Endothelial cell of umbilical vein (primary cell): ENCODE measurements around the gene FUT2. TPM values are rescaled to one million over a fixed set of nuclear protein-coding genes. Genes with fewer than 3 reads are reported as not detected.

ENCODE experiments used
- BruUV-seq: library from RNA; stranded (reverse); fragments of 400-500 nt; replicated peaks from 2 replicates; lab custom pipeline; 2021; lab: Mats Ljungman, UMichigan
- CTCF ChIA-PET: fragments of 300-600, 350-600 bp; sonication (Branson Sonifier 250); formaldehyde crosslinking; loops from one replicate; lab custom pipeline; 2021; ENCODE audit warnings: antibody characterized with exemption, inconsistent platforms; lab: Charles Lee
- POLR2A ChIA-PET: fragments of 300-600, 350-600 bp; sonication (Branson Sonifier 250); formaldehyde crosslinking; loops from one replicate; lab custom pipeline; 2021; ENCODE audit warnings: antibody characterized with exemption, inconsistent platforms; lab: Charles Lee
- DNase-seq: peaks from one replicate; pipeline ENCODE4 v3.0.0-alpha.2; 2011; ENCODE audit warnings: low read depth, low spot score
- FAIRE-seq: peaks from 2 replicates; lab custom pipeline; 2011; peaks lifted over from hg19 to GRCh38; lab: Jason Lieb, UNC
- H2AFZ ChIP-seq: 2 replicates; pipeline ENCODE4 v1.6.0; 2012; ENCODE audit warnings: low read depth, low read length, control low read depth, inconsistent platforms
- H3K27ac ChIP-seq: 2 replicates; pipeline ENCODE4 v1.5.1; 2011; ENCODE audit warnings: low read depth, mild to moderate bottlenecking, control low read depth, low read length, moderate library complexity; ENCODE audit not compliant: insufficient read depth
- H3K27me3 ChIP-seq, 2 experiments: 2 replicates each; pipeline versions ENCODE4 v1.6.0 to v1.6.1; 2011; ENCODE audit warnings: low read length in 2 of 2, mixed read lengths in 1 of 2; ENCODE audit not compliant: control insufficient read depth in 2 of 2, insufficient read depth in 2 of 2
- H3K36me3 ChIP-seq, 2 experiments: 2 replicates in 1 of 2; 3 replicates in 1 of 2; pipeline ENCODE4 v1.5.1; 2011; ENCODE audit warnings: low read length in 2 of 2, mild to moderate bottlenecking in 1 of 2, moderate library complexity in 1 of 2; ENCODE audit not compliant: control insufficient read depth in 2 of 2, insufficient read depth in 2 of 2; ENCODE audit errors: extremely low read depth in 1 of 2
- H3K4me1 ChIP-seq: 3 replicates; pipeline ENCODE4 v1.5.1; 2011; ENCODE audit warnings: mild to moderate bottlenecking, low read length; ENCODE audit not compliant: control insufficient read depth, insufficient read depth; ENCODE audit errors: extremely low read depth
- H3K4me2 ChIP-seq: 2 replicates; pipeline ENCODE4 v1.6.1; 2011; ENCODE audit warnings: low read length, control low read depth, mixed read lengths; ENCODE audit not compliant: insufficient read depth
- H3K4me3 ChIP-seq, 3 experiments: fragments of 200-600 bp in 1 of 3; sonication (generic), shearing (Covaris generic) in 1 of 3; replicated peaks in 1 of 3; 2 replicates each; pipeline ENCODE4 v1.5.1; 2011 to 2016; ENCODE audit warnings: control low read depth in 3 of 3, low read length in 3 of 3, mild to moderate bottlenecking in 2 of 3, inconsistent platforms in 1 of 3, low read depth in 1 of 3, moderate library complexity in 1 of 3; ENCODE audit not compliant: insufficient read depth in 1 of 3
- H3K79me2 ChIP-seq: 2 replicates; pipeline ENCODE4 v1.6.0; 2012; ENCODE audit warnings: low read length, inconsistent platforms; ENCODE audit not compliant: control insufficient read depth, insufficient read depth
- H3K9ac ChIP-seq: replicated peaks from 2 replicates; pipeline ENCODE3; 2011; ENCODE audit warnings: low read length, control low read depth; ENCODE audit not compliant: insufficient read depth; ENCODE audit errors: extremely low read depth
- H3K9me1 ChIP-seq: replicated peaks from 3 replicates; pipeline ENCODE4 v1.6.0; 2011; ENCODE audit warnings: mild to moderate bottlenecking, low read length; ENCODE audit not compliant: control insufficient read depth, insufficient read depth; ENCODE audit errors: extremely low read depth
- H3K9me3 ChIP-seq: replicated peaks from 2 replicates; pipeline ENCODE4 v1.5.1; 2012; ENCODE audit warnings: low read length, inconsistent platforms; ENCODE audit not compliant: control insufficient read depth, insufficient read depth
- H4K20me1 ChIP-seq: replicated peaks from 2 replicates; pipeline ENCODE3; 2011; ENCODE audit warnings: mild to moderate bottlenecking, low read length; ENCODE audit not compliant: control insufficient read depth, insufficient read depth; ENCODE audit errors: extremely low read depth
- CTCF ChIP-seq, 2 donors: IDR thresholded peaks; 1 replicate in 1 of 2; 2 replicates in 1 of 2; pipeline ENCODE4 v1.5.1; 2011; ENCODE audit warnings: low read length in 2 of 2, mild to moderate bottlenecking in 2 of 2, moderate library complexity in 2 of 2, control low read depth in 1 of 2, inconsistent platforms in 1 of 2, low read depth in 1 of 2; ENCODE audit not compliant: insufficient read depth in 1 of 2; ENCODE audit errors: extremely low read depth in 1 of 2
- EZH2 ChIP-seq: IDR thresholded peaks from 2 replicates; pipeline ENCODE4 v1.6.1; 2012; ENCODE audit warnings: borderline replicate concordance, low read depth, mild to moderate bottlenecking, moderate library complexity, low read length, inconsistent platforms; ENCODE audit not compliant: severe bottlenecking
- FOS ChIP-seq: IDR thresholded peaks from 2 replicates; pipeline ENCODE4 v1.6.1; 2011; ENCODE audit warnings: mild to moderate bottlenecking, low read length, moderate library complexity, borderline replicate concordance; ENCODE audit not compliant: insufficient read depth
- GATA2 ChIP-seq: IDR thresholded peaks from 2 replicates; pipeline ENCODE4 v1.7.0; 2011; ENCODE audit warnings: low read depth, mild to moderate bottlenecking, moderate library complexity, mixed read lengths, low read length; ENCODE audit not compliant: insufficient read length, insufficient read depth
- JUN ChIP-seq: IDR thresholded peaks from 2 replicates; pipeline ENCODE4 v1.6.1; 2011; ENCODE audit warnings: borderline replicate concordance, low read depth; ENCODE audit not compliant: insufficient read length, insufficient read depth
- MAX ChIP-seq: IDR thresholded peaks from 2 replicates; pipeline ENCODE4 v1.6.1; 2011; ENCODE audit not compliant: insufficient read depth, insufficient read length
- MYC ChIP-seq: IDR thresholded peaks from one replicate; pipeline ENCODE4 v1.6.1; 2011; ENCODE audit warnings: mild to moderate bottlenecking, low read depth, low read length
- POLR2A ChIP-seq: IDR thresholded peaks from 2 replicates; pipeline ENCODE4 v1.6.1; 2012; ENCODE audit warnings: low read depth, mild to moderate bottlenecking, control low read depth, low read length
- POLR2AphosphoS5 ChIP-seq: IDR thresholded peaks from 2 replicates; pipeline ENCODE4 v1.6.1; 2012; ENCODE audit warnings: low read depth, mild to moderate bottlenecking, control low read depth, low read length, moderate library complexity; ENCODE audit not compliant: insufficient read depth
- dilution Hi-C: fragments of 300-500 bp; cut with MboI; formaldehyde crosslinking; loops from one replicate; pipeline ENCODE4 v1.15.0; 2019; ENCODE audit warnings: low sequenced_read_pairs; ENCODE audit not compliant: extremely low pct_ligation_motif_present
- intact Hi-C: fragments of 100-400 bp; cut with micrococcal nuclease; formaldehyde crosslinking; loops from one replicate; pipeline ENCODE4 v1.10.0; 2022
- polyA plus RNA-seq, 4 experiments: library from polyadenylated mRNA; depleted of rRNA in 3 of 4; stranded (reverse) in 3 of 4; unstranded in 1 of 4; fragments of >200 nt; gene quantifications; 2 replicates each; pipeline versions ENCODE4 v1.2.1 to v1.2.3, GENCODE V29; 2011 to 2012; ENCODE audit warnings: missing spikeins in 1 of 4
- total RNA-seq: library from RNA; stranded (reverse); gene quantifications from 2 replicates; pipeline ENCODE4 v1.2.3, GENCODE V29; 2021

Gene FUT2
- total and polyA plus RNA-seq, 2 donors (not counting 3 experiments of a cell fraction or from before 2014, with no cell fraction given): not detected

GRCh38 chr19:48745208-48745995 lies 49.6 kb downstream of the FUT2 start:
- H3K9me1 ChIP-seq: no peaks in the 10 kb centered on the region
- DNase-seq (peak; percentile 56), FAIRE-seq (peak; percentile 93)
- H3K4me1 ChIP-seq: peaks cover 14% of the 10 kb centered on the region
- peaks cover 0 to 3% of the 10 kb centered on the region in 2 experiments for H3K36me3 ChIP-seq
- no peak overlapping the region for H2AFZ ChIP-seq
- TF ChIP-seq GATA2: no peak
- H3K27ac ChIP-seq: no peak overlapping the region
- H3K9ac ChIP-seq: no peak overlapping the region
- no peak overlapping the region for H3K4me2 ChIP-seq
- H3K4me3 ChIP-seq: no peak overlapping the region
- dilution Hi-C loops: no loop called here
- no peaks in the 10 kb centered on the region for H3K9me3 ChIP-seq
- intact Hi-C loops: no loop called here
- POLR2A ChIA-PET: no interaction called here
- BruUV-seq: no TSS peak
- CTCF ChIA-PET: interaction anchor here (1.4 kb wide), 1 partner anchor 50 kb away, joined by 3 read pairs; no protein-coding TSS in a partner anchor
- no peaks in the 10 kb centered on the region for H4K20me1 ChIP-seq
- no peaks in the 10 kb centered on the region for H3K27me3 ChIP-seq
- H3K79me2 ChIP-seq: peaks cover 9% of the 10 kb centered on the region

GRCh38 chr19:48746110-48746509 lies 50.3 kb downstream of the FUT2 start:
- Histone ChIP-seq H3K9me3 (no peaks in the 10 kb centered on the region), H3K9me1 (no peaks in the 10 kb centered on the region), H3K27me3 (no peaks in the 10 kb centered on the region), H3K4me2 (peak overlapping the region; percentile 71), H2AFZ (peak overlapping the region; percentile 64), H3K9ac (peak overlapping the region; percentile 64), H4K20me1 (no peaks in the 10 kb centered on the region), H3K79me2 (peaks cover 15% of the 10 kb centered on the region), H3K36me3 (peaks cover 0 to 3% of the 10 kb centered on the region in 2 experiments), H3K27ac (peak overlapping the region; percentile 72), H3K4me3 (no peak overlapping the region), H3K4me1 (peaks cover 9% of the 10 kb centered on the region)
- intact Hi-C loops (no loop called here), dilution Hi-C loops (no loop called here)
- BruUV-seq: no TSS peak
- FAIRE-seq (no peak), DNase-seq (no peak)
- TF ChIP-seq JUN (no peak), FOS (no peak), POLR2AphosphoS5 (no peak), MYC (no peak), MAX (no peak), GATA2 (no peak), EZH2 (no peak), POLR2A (no peak), CTCF (IDR thresholded peaks at IDR 0.05; ENCODE audit: extremely low read depth in 1 of 2, insufficient read depth in 1 of 2, low read depth in 1 of 2, low read length in 2 of 2) (no peak)
- ChIA-PET CTCF (interaction anchor here (1.4 to 2.5 kb wide), 3 partner anchors 8 to 71 kb away, joined by 5 to 10 read pairs (median 6); no protein-coding TSS in a partner anchor), POLR2A (no interaction called here)
